ENCODE measurements around the gene DYNLT2. TPM values are rescaled to one million over a fixed set of nuclear protein-coding genes. Genes with fewer than 3 reads are reported as not detected.
A peak's percentile ranks its signal among the peaks of the same experiment; 100 is the strongest.

Gene DYNLT2
- total RNA-seq, 1 experiment from 2014 or later, result 1.8 TPM

GRCh38 chr6:169763308-169763707 lies 11.9 kb upstream of the DYNLT2 start:
- H3K23me2 ChIP-seq (ENCODE audit: insufficient read length, low read depth, low read length, poor library complexity, severe bottlenecking), result no peaks in the 10 kb centered on the region
- H3K4me1 Mint-ChIP-seq, result no peaks in the 10 kb centered on the region
- H2BK12ac ChIP-seq (ENCODE audit: insufficient read length, low read depth, low read length), result no peak overlapping the region
- H2BK20ac ChIP-seq (ENCODE audit: low read depth, low read length, poor library complexity, severe bottlenecking), result no peak overlapping the region
- H3K18ac ChIP-seq (ENCODE audit: insufficient read length, low read depth, low read length), result no peak overlapping the region
- H3K27ac Mint-ChIP-seq, result peak overlapping the region in 2 of 3 experiments; percentile 2 to 29; a peak in 2 of 7 replicates
- no peak overlapping the region for H3K4ac ChIP-seq (ENCODE audit: low read depth, low read length)
- H3K9me3 Mint-ChIP-seq, result no peaks in the 10 kb centered on the region
- no peaks in the 10 kb centered on the region for H3K79me2 ChIP-seq (ENCODE audit: insufficient read depth, low read length)
- H3K9ac ChIP-seq (ENCODE audit: extremely low read depth, insufficient read length, low read length), result no peak overlapping the region
- no peaks in the 10 kb centered on the region for H3K4me1 ChIP-seq (ENCODE audit: insufficient read depth, low read length)
- peaks cover 2 to 55% (median 53%) of the 10 kb centered on the region in 3 experiments; a peak in 5 of 7 replicates for H3K36me3 Mint-ChIP-seq (ENCODE audit: insufficient read depth in 1 of 3, low read depth in 3 of 3)
- whole genome bisulfite sequencing (ENCODE audit: extremely low coverage, insufficient read length, low lambda C conversion rate), result no CpG with 5 or more reads among the region's 10 CpGs
- no peaks in the 10 kb centered on the region for H3K79me1 ChIP-seq (ENCODE audit: insufficient read depth, low read depth, low read length, poor library complexity, severe bottlenecking)
- no peak overlapping the region for H3K14ac ChIP-seq (ENCODE audit: insufficient read depth, low read length)
- H3K9me3 ChIP-seq (ENCODE audit: control insufficient read depth, low read depth, low read length), result no peaks in the 10 kb centered on the region
- H3K27ac ChIP-seq (ENCODE audit: insufficient read length, low read depth, low read length), result no peak overlapping the region
- no peak overlapping the region for H2BK5ac ChIP-seq (ENCODE audit: insufficient read length, low read length)
- H3K27me3 Mint-ChIP-seq (ENCODE audit: low read depth), result no peaks in the 10 kb centered on the region; the same call in 1 of the 2 replicates
- H3K27me3 ChIP-seq (ENCODE audit: insufficient read depth, low read length), result no peaks in the 10 kb centered on the region
- H3T11ph ChIP-seq (ENCODE audit: low read length), result no peak overlapping the region
- no peak overlapping the region for H3K4me2 ChIP-seq (ENCODE audit: insufficient read depth, insufficient read length, low read length)
- no peak overlapping the region for H2BK120ac ChIP-seq (ENCODE audit: low read depth, low read length, poor library complexity, severe bottlenecking)
- no peaks in the 10 kb centered on the region for H4K20me1 ChIP-seq (ENCODE audit: control insufficient read depth, insufficient read depth, insufficient read length)
- H3K56ac ChIP-seq (ENCODE audit: insufficient read length, low read depth, low read length), result no peak overlapping the region
- H4K8ac ChIP-seq (replicated peaks; ENCODE audit: insufficient read length, low read depth, low read length), result no peak overlapping the region
- no peak overlapping the region for H4K5ac ChIP-seq (ENCODE audit: insufficient read length, low read depth, low read length)
- H4K91ac ChIP-seq (ENCODE audit: insufficient read length, low read depth, low read length), result no peak overlapping the region
- no peak for DNase-seq
- no peak overlapping the region for H2BK15ac ChIP-seq (ENCODE audit: low read depth, low read length)
- no peak for TF ChIP-seq CTCF (conservative IDR thresholded peaks at IDR 0.05)
- H2AFZ ChIP-seq (ENCODE audit: low read length), result no peak overlapping the region
- no peak overlapping the region for H3K4me3 Mint-ChIP-seq
- H2AK5ac ChIP-seq (ENCODE audit: insufficient read length, low read length), result no peak overlapping the region
- H3K23ac ChIP-seq (ENCODE audit: insufficient read length, low read depth, low read length), result no peak overlapping the region
